OCI-M1 (cell line): ENCODE results near the gene L3MBTL4.
A peak's percentile ranks its signal among the peaks of the same experiment; 100 is the strongest.
"Not testable (repeated sequence)": the region's sequence is repeated elsewhere in the genome, so short reads cannot be mapped to it uniquely, and the experiment has no call there.

Experiments
- DNase-seq: peaks from one replicate; lab custom pipeline; 2025; lab: John Stamatoyannopoulos, UW

The L3MBTL4 gene

DNA sequence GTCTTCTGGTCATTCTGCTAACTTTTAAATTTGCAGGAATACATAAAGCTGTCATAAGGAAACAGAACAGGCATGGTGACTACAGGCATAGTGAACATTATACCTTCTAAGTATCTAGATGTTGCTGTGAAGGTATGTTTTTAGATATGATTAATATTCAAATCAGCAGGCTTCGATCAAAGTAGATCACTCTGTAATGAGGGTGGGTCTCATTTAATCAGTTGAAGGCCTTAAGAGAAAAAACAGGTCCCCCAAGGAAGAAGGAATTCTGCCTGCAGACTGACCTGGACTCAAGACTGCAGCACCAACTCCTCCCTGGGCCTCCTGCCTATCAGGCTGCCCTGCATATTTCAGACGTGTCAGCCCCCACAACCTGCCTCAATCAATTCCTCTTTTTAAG is 104.0 kb downstream of the L3MBTL4 start:
- no peak for DNase-seq

DNA sequence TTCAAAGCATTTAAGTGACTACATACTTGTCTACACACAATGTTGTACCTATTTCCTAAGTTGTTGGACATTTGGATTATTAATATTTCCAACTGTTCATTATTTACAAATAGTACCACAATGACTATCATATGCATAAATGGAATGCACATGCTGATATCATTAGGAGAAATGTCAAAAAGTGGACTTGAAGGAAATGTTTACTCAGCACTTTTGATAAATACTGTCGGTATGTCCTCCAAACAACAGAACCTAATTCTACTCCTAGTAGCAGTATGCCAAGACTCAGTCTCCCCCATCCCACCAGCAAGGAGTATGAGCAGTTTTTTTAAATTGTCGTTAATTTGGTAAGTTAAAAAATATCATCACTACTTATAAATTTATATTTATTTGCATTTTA is 116.8 kb downstream of the L3MBTL4 start:
- DNase-seq, result no peak

DNA sequence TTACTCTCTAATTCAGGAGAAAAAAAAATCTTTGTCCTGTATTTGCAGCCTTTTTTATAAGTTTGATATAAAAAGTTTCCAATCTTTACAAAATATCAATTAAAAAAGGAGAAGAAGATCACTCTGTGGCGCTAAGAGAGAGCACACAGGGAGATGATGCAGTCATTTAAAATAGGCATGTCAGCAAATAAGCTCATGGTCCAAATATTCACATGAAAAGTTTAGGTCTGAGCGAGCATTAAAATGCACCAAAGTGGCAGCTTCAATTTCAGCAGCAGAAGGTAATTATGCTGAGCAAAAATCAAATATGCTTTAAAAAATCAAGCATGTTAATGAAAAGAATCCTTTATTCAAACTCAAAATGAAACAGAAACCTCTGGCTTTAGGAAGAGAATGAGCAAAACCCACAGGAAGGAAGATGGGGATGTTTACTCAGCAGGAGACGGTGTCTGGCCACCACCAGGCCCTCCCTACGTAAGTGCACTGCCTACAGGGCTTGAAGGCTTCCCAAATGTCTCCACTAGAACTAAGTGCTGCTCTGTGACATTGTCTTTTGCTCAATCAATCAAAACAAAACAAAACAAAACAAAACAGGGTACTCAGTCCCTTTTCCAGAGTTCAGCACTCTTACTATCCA is 120.4 kb downstream of the L3MBTL4 start:
- DNase-seq, result no peak

DNA sequence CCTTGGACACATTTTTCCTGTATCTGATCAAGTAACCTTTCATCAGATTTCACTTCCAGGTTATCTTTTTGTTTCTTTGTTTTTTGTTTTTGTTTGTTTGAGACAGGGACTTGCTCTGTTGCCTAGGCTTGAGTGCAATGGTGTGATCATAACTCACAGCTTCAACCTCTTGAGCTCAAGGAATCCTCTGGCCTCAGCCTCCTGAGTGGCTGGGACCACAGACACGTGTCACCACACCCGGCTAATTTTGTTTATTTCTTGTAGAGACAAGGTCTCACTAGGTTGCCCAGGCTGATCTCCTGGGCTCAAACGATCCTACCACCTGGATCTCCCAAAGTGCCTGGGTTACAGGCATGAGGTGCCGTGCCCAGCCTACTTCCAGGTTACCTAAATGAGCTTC is 124.9 kb downstream of the L3MBTL4 start:
- no peak for DNase-seq

DNA sequence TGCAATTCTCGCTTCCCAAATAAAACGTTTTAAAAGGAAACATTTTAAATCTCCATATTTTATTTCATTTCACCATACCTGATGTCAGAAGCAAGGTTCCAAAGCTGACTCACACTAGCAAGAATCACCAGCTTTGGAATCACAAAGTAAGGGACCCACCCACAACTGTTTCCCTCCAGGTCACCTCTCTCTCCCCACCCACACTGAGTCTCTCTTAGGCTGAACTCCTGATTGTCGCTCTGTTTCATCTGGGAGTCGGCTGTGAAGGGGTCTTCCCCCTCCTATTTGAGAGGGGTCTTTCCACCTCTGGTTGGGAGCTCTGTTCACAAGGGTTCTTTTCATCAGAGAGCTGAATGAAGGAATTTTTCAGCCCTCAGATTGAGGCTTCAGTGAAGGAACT is 128.1 kb downstream of the L3MBTL4 start:
- no peak for DNase-seq

DNA sequence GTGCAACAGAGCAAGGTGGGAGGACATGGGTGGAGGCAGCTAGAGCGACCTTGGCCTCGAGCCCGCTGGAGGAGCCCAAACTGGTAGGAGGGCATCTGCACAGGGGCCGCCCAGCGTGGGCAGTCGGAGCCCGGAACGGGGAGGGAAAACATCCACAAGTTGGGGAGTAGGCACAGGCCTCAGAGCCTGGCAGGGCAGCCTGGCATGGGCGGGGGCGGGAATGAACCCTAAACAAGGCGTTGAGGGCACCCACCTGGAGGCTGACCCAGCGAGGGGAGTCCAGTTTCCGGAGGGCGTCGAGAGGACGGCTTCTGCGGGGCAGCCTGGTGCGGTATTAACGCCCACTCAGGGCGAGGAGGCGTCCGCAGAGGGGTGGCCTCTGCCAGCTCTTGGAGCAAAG is 129.9 kb downstream of the L3MBTL4 start:
- no peak for DNase-seq

DNA sequence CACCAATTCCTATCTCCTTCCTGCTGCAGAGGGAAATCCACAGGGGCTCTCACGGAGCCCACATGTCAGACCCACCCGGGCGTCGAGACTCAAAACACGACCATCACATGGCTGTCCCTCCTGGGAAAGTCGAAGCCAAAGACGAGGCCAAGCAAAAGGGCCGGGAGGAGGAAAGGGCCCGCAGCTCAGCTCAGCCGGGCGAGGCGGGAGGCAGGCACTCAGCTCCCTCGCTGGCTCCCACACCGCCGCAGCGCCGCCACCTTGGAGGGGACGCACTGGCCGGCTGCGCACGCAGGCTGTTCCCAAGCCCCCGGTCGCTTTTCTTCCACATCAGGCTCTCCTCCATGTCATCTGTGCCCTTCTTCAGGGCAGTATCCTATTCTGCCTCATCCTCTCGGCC is 130.4 kb downstream of the L3MBTL4 start:
- no peak for DNase-seq

DNA sequence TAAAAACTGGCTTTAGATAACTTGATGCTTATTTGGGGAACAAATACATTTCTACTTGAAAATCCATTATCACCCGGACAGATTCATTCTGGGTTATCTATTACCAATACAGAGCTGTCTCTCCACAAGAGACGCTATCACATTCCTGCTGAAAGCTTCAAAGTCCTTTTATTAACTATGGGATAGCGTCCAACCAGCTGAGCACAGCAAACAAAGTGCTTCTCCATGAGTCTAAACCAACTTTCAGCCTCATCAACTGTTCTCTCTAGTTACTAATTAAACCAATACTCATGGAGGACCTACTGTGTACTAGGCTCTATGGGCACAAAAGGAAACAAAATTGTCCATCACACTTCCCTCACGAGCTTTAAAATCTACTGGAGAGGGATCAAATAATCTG is 132.8 kb downstream of the L3MBTL4 start:
- DNase-seq, result no peak

DNA sequence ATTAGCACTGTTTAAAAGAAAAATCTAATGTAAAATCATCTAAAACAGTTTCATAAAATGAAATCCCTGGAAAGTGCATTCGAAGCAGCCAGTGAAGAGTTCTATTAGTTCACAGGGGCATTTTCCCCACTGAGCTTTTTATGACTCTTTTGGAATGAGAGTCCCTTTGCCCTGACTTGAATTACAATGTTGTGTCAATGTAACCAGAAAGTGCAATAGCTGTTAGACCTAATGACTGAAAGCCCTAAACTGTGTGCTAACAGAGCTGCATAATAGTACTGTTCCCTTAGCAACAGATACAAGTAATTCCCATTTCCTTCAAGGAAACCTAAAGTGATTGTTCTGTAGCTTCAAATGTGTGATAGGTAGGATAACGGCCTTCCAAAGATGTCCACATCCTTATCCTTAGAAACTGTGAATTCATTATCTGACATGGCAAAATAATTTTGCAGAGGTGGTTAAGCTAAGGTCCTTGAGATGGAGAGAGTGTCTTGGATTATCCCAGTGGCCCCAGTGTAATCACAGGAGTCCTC is 134.4 kb downstream of the L3MBTL4 start:
- no peak for DNase-seq

DNA sequence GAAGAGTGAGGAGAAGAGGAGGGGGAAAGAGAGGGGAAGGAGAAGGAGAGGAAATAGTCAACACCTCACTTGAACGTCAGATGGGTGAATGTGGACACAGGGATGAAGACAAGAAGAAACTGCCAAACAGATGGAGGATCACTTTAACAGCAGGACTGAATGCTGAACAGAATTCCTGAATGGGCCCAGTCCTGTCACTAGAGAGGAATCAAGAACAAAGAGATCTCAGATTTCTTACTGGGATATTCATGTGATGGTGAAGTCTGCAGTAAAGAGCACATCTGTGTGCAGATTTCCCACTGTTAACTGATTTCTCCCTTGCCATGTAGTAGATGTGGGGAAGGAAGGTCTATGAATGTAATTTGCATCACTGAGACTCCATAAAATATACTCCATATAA is 135.4 kb downstream of the L3MBTL4 start:
- no peak for DNase-seq

DNA sequence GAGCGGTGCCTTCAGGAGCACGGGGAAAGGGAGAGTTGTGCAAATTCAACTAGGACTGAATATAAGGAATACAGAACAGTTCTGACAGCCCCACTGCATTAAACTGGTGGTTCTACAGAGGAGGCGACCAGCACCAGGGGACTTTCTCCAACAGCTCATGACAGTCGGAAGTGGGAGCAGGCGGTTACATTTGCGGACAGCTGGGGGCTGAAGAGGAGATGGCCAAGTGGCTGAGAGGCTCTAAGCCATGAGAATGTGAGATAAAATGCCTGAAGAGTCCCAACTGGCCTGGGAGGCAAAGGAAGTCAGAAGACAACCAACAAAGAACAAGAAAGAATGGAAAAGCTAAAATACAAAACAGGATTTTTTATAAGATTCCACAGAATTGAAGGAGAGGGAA is 141.3 kb downstream of the L3MBTL4 start:
- no peak for DNase-seq

DNA sequence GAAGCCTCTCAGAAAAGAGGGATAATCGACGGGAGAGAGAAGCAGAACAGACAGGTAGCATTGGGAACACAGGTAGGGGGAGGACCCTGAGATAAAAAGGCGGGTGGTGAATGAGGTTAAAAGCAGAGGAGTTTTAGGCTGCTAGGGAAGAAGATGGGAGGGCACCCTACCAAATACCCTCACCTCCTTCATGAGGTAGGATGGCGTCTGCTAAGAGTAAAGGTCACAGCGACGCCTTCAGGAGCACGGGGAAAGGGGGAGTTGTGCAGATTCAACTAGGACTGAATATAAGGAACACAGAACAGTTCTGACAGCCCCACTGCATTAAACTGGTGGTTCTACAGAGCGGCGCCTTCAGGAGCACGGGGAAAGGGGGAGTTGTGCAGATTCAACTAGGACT is 142.6 kb downstream of the L3MBTL4 start:
- not testable (repeated sequence) for DNase-seq

DNA sequence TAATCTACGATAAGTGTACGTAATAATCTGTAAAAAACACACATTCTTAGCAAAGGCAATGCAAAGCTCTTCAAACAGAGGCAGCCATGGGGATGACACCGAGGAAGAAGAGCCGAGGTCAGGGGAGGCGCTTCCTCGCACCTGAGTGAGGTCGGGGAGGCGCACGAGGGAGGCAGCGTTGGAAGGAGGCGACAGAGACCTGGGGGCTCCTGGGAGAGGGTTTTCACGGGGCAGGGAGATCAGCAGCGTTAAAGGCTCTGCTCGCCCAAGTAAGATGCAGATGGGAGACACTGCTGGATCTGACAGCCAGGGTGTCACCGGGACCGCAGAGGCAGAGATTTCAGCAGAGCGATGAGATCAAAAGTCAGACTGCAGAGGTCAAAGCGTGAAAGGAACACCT is 143.1 kb downstream of the L3MBTL4 start:
- DNase-seq, result no peak

DNA sequence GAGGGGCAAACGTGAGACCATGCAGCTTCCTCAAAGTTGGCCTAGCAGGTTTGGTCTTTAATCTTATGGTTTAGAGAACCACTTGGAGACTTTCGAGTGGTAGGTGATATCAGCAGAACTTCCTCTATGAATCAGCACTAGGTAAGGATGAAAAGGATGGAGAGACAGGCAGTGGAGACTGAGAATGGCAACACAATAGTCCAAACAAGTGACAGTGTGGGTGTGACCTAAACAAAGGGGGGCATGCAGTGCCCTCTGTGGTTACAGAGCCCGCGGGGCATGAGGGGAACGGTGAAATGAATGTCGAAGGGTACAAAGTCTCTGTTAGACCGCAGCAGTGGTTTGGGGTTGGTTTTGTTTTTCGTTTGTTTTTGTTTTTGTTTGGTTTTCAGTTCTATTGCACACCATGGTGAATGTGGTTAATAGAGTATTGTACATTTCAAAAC is 143.9 kb downstream of the L3MBTL4 start:
- DNase-seq, result no peak

DNA sequence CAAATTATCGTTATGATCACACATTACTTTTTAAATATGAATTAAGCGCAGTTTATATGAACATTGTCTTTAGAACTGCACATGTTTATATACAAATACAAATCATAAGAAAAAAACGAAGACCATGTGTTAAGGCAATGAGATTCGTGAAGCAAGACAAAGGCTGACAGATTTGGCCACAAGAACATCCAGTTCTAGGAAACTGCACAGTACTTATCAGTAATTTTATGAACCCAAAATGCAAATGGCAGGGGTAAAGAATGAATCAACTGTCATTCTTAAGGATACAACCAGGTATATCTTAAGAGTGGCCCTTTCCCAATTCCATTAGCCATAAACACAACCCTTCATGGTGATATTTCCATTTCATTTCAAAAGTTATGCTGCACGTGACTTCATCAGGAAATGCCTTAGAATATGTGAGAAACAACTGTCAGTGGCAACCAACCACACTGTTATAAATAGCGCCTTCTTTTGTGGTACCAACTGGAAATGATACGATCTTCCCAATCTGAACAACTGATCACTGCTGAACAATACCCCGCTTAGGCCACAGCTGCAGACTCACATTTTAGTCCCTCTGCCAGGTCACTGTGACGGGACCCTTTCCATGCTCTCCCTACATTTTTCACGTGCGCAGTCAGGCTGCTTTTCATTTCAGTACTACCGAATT is 144.9 kb downstream of the L3MBTL4 start:
- DNase-seq, result peak; percentile 15

DNA sequence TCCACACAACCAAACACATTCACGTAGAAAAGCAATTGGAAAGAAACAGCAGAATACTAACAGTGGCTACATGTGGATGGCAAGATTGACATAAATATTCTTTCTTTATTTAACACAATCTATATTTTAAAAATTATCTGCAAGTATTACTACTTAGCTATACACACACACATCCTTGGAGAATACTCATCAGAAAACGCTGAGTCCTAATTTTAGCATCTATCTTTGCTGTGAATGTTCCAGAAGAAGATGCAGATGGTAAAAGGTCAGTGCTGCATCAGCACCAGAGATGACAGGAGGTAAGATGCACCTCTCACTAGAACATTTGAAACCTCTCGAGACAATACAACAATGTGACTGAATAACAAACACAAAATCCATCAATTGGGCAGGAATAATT is 148.5 kb downstream of the L3MBTL4 start:
- no peak for DNase-seq

DNA sequence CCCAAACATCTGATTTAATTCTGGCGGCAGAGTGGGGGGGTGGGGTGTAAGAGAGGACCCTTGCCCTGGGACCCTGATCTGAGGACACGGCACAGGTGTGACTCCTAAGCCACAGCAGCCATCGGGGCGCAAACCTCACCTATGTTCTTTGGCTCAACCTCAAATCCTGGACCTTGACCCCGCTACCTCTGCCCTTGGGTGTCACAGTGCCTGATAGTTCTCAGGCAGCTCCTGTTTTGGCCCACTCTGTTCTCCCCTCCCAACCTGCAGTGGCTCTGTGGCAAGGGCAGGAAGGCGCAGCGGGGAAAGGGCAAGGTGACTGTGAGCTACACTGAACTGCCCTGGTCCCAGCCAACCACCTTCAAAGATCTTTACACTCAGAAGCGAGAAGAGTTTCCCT is 152.8 kb downstream of the L3MBTL4 start:
- DNase-seq, result no peak

DNA sequence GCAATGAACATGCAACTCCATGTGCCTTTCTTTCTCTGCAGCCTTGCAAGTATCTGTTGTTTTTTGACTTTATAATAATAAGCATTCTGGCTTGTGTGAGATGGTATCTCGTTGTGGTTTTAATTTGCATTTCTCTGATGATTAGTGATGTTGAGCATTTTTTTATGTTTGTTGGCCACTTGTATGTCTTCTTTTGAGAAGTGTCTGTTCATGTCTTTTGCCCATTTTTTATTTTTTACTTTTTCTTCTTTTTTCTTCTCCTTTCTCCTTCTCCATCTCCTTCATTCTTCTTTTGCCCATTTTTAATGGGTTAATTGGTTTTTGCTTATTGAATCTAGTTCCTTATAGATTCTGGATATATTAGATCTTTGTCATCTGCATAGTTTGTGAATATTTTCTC is 155.4 kb downstream of the L3MBTL4 start:
- DNase-seq, result not testable (repeated sequence)

DNA sequence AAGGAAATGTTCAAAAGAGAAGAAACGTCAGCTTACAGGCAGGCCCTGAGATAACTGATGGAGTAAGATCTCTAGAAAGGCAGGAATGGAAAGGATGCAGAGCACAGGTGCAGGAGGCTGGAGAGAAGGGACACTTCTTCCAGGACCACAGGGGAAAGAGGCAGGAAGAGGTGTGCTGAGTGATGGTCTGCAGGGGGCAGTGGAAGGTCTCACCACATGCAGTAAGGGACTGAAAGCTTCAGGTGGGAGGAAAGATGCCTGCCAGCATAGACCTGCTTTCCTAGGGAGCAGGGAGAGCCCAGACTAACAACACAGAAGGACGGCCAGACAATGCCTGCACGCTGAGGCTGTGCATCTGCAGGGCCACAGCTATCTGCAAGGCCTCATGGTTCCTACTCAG is 156.8 kb downstream of the L3MBTL4 start:
- no peak for DNase-seq

DNA sequence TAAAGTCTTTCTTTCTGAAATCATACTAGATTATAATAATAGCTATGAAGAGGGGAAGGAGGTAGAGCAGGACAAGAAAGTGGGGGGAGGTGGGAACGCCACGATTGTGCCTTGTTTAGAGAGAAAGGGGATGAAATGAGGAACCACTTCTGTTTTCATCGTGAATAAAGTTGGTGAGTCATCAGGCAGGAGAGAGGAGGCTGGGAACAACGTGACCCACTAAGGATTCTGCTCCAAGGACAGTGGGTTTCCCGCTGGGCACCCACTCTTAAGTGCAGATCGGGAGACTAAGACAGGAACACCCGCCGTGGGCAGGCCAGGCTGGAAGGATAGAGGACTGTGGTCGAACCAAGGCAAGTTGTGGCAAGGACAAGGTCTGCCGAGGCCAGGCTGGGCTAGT is 158.2 kb downstream of the L3MBTL4 start:
- peak; percentile 41 for DNase-seq

DNA sequence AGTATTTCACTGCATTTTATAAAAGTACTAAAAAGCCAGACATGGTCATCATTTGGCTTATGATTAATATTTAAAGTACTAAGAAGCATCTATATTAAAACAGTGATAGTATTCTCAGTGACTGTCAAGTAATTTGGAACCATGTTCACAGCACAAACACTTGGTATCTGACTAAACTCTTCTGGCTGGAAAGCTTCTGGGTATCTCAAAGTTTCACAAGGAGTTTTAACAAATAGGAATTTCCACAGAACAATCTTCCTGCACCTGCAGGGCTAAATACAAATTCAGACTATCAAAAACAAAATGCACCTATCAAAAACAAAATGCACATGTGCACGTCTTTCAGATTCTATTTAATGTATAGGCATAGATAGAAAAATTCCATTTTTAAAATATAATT is 158.8 kb downstream of the L3MBTL4 start:
- DNase-seq, result no peak

DNA sequence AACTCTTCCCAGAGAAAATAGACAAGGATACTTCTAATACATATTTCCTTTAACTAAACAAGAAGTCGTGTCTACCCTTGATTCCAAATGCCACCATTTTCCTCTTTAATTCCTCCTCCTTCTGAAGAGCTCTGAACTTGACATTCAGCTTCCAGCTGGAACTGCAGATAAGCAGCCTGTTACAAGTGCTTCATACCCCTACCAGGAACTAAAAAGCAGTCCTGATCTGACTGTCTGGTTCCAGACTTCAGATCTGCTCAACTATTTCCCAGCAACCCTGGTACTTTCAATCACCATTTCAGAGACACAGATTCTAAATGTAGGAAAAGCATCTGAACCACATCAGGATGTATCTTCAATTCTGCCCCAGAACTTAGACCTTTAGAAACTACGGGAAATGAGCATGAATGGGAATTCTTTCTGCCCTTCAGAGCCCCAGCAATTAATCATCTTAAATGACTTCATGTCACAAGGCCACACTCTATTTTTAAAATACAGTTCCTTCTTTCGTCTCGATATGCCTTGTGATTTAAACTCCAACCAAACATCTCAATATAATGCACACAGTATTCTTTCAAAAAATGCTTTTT is 159.5 kb downstream of the L3MBTL4 start:
- DNase-seq, result peak; percentile 57

DNA sequence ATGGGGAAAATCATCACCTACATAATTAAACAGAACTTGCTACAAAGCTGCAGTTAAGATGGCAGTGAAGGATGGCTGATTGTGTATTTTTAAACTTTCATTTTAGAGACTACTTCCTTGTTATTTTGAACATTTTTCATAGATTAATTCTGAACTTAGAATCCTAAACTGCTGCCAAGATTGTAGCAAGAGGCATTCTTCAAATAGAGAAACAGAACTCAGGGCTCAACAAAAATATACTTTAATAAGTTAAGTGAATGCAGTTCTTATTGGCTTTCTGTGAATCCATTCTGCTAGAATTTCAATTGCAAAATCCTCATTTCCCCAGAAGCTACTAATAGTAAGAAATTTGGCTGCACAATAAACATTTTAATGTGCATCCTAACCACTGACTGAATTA is 160.3 kb downstream of the L3MBTL4 start:
- DNase-seq, result no peak
